GM19193 (cell line): ENCODE data around the gene TOPAZ1.

Experiments
- POLR2A ChIP-seq: IDR thresholded peaks from 4 replicates; pipeline ENCODE4 v1.6.1; 2011; ENCODE audit not compliant: insufficient read depth, insufficient read length; ENCODE audit errors: extremely low read depth

Gene TOPAZ1

DNA sequence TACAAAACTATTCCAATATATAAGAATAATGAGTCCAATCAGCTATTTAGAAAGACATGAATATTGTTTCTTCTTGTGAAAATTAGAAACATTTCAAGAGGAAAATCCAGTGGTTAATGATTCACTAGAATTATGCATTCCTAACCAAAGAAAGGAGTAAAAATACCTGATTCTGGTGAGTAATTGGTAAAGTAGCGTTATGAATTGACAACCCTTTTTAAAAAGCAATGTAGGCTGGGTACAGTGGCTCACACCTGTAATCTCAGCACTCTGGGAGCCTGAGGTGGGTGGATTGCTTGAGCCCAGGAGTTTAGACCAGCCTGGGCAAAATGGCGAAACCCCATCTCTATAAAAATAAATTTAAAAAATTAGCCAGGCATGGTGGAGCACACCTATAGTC, 43.3 kb downstream of the TOPAZ1 start:
- TF ChIP-seq POLR2A, result no peak

DNA sequence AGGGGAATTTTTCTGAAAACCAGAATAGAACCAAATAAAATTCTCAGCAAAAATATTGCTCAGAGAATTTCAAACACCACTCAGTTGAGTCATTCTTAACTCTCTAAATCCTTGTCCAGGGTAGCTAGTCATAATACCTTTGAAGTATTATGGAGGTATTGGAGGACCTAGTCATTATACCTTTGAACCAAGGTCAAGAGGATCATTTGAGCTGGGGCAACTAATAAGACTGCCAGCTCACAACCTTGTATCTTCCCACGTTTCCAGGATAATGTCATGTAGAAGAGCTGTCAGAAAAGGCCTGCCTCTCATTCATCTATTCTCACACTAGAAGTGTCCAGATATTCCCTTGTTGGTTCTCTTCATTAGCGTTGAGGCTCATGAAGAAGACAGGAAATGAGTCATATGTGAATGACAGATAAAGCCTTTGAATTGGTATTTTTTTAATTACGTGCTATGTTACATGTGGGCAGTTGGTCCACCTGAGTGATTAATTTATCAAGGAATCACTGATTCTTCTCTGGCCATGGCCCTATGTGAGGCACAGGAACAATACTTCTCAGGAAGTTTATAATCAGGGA, 48.3 kb downstream of the TOPAZ1 start:
- TF ChIP-seq POLR2A, result no peak

DNA sequence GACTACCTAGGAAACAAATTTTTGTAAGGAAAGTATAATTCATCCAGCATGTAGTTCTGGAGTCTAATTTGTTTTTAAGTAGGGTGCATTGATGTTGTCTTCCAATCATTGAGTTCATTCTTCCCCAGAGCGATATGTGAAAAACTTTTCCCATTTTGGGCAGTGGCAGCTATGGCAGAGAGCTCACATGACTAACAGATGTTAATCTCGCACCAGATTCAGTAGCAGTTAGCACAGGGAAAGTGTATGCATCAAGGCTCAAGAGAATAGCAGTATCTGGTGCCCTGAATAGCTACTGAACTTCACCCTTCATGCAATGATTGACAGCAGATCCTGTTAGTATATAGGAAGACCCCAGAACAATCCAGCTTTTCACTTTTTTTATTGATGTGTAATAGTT, 50.6 kb downstream of the TOPAZ1 start:
- TF ChIP-seq POLR2A, result no peak

DNA sequence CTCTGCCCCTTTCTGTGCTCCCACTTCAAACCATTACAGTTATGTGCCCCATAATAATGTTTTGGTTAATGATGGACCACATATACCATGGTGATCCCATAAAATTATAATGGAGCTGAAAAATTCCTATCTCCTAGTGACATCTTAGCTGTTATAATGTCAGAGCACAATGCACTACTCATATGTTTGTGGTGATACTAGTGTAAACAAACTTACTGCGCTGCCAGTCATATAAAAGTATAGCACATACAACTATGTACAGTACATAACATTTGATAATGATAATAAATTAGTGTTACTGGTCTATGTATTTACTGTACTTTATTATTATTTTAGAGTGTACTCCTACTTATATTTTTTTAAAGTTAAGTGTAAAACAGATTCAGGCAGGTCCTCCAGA, 51.3 kb downstream of the TOPAZ1 start:
- no peak for TF ChIP-seq POLR2A

DNA sequence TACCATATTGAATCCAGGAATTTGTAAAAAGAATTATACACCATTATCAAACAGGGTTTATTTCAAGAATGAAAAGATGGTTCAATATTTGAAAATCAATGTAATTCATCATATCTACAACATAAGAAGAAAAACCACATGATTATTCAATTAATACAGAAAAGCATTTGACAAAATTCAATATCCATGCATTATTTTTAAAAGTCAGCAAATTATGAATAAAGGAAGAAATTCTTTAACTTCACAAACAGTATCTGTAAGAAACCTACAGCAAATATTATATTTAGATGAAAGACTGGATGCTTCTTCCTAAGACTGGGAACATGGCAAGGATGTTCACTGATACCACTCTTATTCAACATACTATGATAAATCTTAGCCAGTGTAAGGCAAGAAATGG, 55.6 kb downstream of the TOPAZ1 start:
- no peak for TF ChIP-seq POLR2A

DNA sequence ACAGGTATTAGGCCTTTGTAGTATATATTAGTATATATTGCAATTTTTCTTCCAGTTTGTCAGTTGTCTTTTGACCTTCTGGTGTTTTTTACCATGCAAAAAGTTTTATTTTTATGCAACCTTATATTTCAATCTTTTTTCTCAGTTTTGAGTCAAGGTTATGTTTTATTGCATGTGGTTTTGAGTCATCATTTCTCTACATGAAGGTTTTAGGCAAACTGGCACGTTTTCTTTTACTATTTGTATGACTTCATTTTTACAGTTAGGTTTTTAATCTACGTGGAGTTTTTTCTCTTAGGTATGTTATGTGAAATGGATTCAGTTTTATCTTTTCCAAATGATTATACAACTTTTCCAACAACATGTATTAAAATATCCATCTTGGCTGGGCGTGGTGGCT, 60.1 kb downstream of the TOPAZ1 start:
- no peak for TF ChIP-seq POLR2A

DNA sequence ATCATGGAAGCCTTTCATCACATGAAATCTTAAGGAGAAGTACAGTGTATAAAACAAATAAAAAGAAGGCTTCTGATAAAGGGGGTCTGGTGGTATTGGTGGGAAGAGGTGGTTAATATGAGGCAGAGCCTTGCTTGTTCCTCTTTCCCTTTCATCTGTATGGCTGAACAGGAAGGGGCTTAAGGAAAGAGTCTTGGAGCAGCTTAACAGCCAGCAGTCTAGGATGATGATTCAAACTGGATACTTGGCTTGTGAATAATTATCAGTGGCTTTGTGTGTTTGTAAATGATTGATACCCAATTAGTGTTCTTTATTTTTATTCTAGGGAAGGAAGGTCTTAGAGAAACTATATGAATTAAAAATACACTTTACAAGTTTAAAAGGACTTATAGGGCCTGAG, 67.8 kb downstream of the TOPAZ1 start:
- no peak for TF ChIP-seq POLR2A

DNA sequence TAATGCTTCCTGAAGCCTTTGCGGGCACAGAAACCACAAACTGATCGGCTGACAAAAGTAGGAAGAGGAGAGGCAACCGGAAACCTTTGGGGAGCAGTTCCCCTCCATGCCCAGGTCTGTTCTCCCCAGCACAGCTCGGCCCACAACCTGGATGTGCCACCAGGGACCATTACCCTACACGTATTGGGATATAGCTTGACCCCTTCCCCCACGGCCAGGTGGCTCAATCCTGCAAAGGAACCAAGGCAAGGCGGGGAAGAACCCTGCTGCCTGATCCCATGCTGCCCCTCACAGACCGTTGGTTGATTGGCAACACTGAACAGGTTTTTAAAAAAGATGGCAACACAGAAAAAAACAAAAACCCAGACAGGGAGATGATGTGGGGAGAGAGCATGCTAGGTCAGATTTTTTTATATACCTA, 77.2 kb downstream of the TOPAZ1 start:
- TF ChIP-seq POLR2A, result no peak

DNA sequence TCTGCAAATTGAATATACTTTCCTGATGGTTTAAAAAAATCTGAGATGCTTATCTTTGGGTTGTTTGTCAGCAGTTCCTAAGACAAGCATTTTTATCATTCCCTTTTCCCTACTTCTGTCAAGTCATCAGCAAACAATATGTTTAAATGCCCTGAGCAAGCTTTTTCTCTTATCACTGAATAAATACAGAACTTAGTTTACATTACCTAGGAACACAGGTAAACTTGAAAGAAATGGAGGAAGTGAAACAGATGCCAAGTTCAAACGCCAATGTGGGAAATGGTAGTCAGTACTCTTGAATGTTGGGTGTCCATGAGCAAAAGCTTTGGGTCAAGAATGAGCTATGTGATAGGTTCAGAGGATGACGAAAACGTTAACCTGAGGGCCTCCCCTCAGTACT, 79.6 kb downstream of the TOPAZ1 start:
- no peak for TF ChIP-seq POLR2A

DNA sequence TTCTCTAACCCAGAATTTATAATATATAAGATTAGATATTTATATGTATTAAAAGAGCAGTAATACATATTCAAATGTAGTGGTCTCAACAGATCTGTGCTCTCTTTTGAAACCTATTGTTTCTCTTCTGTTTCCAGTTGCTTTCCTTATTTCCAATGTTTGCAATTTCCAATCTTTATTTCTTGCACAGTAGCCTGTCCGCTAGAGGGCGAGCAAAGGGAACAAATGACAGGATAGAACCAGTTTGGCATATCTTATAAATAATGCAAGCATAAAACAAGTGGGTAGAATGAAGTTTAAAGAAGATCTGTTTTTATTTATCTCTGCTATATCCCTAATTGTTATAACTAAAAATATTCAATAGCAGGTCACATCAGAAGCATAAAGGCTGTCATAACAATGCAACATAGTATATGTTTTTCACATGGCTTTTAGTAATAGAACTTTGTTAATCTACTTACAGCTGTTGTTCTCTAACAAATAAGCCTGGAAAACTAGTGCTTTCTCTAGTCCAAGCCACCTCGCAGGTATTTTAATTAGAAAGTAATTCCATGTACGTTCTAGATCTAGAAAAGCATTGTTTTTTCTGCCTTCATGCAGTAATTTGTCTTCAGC, 81.8 kb downstream of the TOPAZ1 start:
- no peak for TF ChIP-seq POLR2A

DNA sequence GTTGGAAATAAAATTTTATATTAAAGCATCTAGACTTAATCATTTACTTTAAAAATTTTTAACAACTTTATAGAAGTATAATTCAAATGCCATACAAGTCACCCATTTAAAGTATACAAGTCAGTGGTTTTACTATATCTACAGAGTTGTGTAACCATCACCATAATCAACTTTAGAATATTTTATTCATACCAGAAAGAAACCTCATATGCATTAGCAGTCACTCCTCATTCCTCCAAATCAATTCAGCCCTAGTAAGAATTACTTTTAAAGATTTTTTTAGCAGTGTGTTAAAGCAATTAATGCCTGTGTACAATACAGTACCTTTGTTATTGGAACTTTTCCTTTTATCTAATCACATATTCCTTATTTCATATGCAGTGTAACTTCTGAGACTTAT, 82.9 kb downstream of the TOPAZ1 start:
- no peak for TF ChIP-seq POLR2A

DNA sequence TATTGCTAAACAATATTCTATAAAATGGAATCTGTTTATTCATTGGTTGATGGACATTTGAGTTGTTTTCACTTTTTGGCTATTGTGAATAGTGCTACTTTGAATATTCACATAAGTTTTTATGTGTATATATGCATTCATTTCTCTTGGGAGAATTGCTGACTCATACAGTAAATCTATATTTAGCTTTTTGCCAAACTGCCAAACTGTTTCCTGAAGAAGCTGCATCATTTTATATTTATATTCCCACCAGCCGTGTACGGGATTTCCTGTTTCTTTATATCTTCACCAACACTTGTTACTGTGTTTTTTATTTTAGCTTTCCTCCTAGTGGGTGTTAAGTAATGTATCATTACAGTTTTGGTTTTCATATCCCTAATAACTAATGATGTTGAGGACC, 84.3 kb downstream of the TOPAZ1 start:
- no peak for TF ChIP-seq POLR2A

DNA sequence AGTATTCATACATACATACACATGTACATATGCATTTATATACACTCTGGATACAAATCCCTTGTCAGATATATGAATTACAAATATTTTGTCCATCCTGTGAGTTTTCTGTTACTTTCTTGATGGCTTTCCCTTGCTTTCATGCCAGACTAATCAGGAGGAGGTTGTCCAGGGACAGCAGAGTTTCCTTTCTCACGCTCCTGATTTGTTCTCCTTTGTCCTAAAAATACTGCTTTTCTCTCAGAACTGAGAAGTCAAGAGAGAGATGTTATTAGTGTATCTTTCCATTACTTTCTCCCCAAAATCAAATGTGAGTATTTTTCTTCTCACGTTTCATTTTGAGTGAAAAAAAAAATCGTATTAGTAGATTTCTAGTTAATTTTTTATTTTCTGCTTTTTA, 84.8 kb downstream of the TOPAZ1 start:
- no peak for TF ChIP-seq POLR2A

DNA sequence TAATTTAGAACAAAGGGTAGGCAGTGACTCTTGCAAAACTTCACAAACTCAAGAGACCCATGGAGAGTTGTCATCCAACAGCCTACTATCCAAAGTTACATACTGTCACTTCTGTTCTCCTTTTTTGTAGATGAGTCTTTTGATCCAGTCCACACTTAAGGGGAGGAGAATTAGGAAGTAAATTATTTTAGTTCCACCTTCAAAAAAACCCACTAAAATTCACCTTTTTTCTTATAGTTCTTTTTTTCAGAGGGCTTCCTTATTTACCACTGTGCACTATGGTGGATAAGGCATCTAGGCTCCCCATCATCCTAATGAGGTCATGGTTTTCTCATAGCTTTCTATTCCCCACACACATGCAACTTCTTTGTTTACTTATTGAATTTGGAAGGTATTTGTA, 88.3 kb downstream of the TOPAZ1 start:
- TF ChIP-seq POLR2A, result no peak

DNA sequence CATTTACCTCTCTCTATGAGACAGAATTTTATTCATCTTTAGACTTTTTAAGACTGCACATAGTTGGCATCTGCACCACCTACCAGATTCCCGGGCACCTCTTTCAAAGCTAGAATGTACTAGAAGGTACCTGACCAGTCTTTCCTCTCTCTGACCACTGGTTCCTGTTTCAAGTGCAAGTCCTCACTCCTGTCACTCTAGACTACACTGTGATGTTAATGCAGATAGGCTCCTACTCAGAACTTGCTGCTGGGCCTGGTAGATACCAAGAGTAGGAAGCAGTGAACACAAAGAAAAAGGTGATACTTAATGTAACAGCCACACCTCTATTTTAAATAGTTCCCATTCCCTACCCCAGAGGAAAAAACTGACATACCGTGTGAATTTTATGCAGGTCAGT, 88.8 kb downstream of the TOPAZ1 start:
- TF ChIP-seq POLR2A, result no peak

DNA sequence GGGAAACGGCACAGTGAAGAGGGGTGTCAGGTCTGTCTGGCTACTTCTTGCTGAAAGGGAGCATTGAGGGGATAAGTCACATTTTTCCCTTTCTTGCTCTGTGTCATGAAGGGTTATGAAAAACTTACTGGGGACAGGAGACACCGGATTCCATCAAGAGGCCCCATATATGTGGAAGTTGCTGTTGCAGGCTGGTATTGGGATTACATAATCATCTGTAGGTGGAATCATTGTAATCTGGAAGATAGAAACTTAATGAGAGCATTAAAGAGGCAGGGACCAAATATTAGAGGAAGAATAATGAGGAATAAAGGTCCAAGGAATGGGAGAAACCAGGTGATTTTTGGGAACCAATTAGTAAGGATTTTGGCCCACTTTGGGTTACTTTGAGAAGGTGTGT, 92.6 kb downstream of the TOPAZ1 start:
- TF ChIP-seq POLR2A, result no peak

DNA sequence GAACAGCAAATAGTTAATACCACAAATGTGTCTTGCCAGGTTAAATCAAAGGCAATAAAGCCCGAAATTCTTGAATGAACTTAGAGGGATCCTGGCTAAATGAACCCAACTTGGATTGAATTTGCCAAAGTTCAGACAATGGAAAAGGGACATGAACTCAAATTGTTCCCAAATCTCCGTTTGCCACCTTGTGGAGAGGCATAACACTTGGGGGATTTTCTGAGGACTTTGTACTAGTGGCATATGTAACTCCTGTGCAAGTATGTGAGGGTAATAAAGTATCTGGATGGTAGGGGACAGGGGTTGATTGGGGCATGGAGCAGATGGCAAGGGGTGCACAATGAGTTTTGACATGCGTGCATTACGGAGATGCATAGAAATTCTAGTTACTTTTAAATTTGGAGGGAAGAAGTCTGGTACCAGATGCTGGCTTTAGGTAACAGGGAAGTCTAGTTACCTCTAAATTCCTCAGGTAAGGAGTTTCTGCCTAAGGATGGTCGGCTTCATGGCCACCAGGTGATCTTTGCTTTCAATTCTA, 95.6 kb downstream of the TOPAZ1 start:
- no peak for TF ChIP-seq POLR2A
